Activated naive CD8-positive, alpha-beta T cell treated with anti-CD3 and anti-CD28 coated beads, Interleukin-2, amount 50 U/mL, for 16 hours (primary cell): ENCODE results near the gene TPP2.

Experiments used
- DNase-seq: peaks from one replicate; pipeline ENCODE4 v3.0.0-alpha.2; 2020; ENCODE audit warnings: low read depth, low spot score

TPP2 gene

DNA sequence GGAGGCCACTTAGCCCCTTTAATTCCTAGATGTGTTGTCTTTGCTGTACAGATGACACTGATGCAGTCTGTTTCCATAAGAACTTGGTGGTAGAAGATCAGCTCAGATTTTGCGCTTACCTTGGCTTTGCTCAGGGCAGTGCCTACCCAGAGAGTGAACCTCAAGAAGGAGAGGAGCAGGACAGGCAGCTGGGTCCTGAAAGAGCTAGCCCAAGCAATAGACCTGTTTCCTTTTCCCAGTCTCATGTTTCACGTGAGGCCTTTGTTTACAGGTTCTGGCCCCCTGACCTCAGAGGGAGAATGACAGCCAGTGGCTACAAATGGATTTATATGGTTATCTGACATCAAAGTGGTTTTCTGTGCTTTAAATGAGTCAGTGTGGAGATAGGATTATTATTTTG lies 58.0 kb downstream of the TPP2 start:
- no peak for DNase-seq

- no peak for DNase-seq
These were observed 60.8 kb downstream of the TPP2 start for GRCh38 chr13:102657630-102658029.

GRCh38 chr13:102658660-102659059 lies 61.9 kb downstream of the TPP2 start:
- no peak for DNase-seq

DNA sequence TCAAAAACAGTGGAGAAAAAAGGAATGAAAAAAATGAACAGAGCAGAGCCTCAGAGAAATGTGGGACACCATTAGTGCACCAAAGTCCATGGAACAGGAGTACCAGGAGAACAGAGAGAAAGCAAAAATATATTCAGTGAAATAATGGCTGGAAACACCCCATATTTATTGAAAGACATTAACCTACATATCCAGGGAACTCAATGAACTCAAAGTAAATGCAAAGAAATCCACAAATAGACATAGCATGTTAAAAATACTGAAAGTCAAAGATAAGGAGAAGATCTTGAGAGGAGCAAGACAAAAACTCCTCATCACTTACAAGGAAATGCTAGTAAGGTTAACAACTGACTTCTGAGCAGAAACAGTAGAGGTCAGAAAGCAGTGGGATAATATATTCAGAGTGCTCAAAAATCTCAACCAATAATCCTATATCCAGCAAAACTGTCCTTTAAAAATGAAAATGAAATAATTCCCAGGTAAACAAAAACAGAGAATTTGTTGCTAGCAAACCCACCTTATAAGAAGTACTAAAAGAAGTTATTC lies 62.5 kb downstream of the TPP2 start:
- DNase-seq = no peak

DNA sequence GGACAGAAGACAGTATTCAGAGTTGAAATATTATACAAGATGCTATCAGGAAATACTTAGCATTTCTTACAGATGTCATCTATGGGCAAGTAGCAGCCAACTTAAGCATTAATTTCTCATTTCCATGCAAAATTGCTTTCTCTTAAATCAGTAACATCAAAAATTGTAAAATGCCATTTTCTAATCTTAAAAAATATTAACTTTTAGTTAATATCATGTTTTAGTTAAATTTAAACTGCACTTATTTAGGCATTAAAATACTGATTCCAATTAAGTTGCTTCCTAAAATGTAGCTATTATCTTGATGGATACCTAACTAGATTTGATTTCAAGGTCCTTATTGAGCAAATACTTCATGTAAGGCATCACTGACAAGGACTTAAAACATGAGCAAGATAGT lies 70.2 kb downstream of the TPP2 start:
- no peak for DNase-seq

DNA sequence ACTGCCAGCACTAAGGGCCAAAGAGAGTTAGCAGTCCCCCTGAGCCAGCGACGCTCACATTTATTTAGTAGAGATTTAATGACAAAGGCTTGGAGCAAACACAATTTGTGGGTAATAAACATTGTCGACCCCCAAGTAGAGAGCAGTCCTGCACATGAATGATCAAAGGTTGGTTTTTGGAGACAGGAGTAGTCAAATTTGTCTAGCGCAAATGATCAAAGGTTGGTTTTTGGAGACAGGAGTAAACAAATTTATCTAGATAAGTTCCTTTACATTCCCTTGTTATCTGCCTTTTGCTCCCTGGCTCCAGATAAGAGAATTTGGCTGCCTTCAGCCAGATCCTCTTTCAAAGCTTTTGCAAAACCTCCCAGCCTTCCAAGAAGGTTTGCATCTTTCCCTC lies 71.1 kb downstream of the TPP2 start:
- no peak for DNase-seq

DNA sequence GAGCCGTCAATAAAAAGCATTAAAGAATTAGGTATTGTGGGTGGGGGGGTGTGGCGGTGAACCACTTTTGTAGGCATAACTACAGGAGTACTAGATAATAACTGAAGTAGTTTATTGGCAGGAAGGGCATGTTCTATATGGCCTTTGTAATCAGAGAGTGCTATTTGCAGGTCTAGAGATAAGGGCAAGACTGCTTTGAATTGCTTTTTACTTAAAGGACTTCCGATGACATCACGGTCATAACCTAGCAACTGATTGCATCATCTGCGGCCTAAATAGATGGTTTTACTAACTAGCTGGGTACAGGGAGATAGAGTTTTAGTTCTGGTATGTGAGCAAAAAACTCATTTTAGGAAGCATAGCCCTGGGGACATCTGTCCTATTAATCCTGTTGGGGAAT lies 73.3 kb downstream of the TPP2 start:
- no peak for DNase-seq

GRCh38 chr13:102675115-102675514 lies 78.3 kb downstream of the TPP2 start:
- DNase-seq = no peak

DNA sequence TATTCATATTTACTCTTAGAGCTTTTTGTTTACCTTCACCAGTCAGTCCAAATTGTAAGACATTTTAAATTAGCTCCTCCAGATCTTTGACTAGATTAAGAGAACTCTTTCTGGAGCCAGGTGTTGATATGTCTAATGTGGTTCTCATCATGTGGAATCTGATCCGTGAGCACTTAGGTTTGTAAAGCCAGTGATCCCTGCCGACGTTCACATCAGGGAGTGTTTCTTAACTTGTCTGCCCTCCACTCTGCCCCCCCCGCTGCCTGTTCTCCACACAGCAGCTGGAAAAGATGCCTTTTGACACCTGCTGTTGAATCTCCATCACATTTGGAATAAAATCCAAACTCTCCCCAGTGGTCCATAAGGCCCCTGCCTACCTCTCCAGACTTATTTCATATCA lies 80.3 kb downstream of the TPP2 start:
- DNase-seq = no peak

- no peak for DNase-seq
These were observed 81.7 kb downstream of the TPP2 start for GRCh38 chr13:102678339-102679107.

- no peak for DNase-seq
These were observed 82.8 kb downstream of the TPP2 start for GRCh38 chr13:102679449-102680132.

- no peak for DNase-seq
These were observed 83.4 kb downstream of the TPP2 start for GRCh38 chr13:102680133-102680717.

DNA sequence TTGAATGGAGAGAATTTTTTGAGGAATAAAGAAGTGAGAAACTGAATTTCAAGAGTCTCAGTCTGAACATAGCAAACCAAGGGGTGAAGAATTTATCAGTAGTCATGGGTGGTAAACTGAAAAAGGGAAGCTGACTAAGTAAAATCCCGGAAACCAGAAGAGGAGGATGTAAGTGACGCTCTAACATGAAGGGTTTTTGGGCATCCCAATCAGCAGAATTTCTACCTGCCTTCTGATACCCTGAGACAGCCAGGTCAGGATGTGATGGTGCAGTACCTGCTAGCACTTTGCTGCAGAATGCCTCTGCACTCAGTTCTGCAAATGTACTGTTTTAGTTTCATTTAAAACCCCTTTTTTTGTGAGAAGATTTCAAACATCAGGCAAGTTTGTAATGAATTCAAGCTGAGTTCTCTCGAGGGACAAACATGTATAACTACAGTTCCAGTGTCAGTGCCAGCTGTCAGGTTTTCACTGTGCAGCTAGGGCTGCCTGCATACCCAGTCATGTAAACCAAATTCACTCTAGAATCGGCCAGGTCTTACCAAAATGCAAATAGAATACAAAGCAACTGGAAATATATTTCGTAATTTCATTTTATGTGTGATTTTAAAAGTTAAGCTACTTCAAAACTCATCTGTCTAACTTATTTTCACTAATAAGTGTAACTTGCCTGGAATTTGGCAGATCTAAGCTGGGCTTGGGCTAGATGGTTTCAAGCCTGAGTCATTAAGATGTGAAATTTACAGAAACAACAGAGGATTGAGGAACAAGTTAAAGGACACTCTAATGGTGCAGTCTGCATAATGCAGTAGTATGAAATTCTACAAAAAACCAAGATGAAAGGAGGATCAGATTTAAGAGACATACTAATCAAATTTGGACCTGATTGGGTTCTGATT lies 84.3 kb downstream of the TPP2 start:
- no peak for DNase-seq

DNA sequence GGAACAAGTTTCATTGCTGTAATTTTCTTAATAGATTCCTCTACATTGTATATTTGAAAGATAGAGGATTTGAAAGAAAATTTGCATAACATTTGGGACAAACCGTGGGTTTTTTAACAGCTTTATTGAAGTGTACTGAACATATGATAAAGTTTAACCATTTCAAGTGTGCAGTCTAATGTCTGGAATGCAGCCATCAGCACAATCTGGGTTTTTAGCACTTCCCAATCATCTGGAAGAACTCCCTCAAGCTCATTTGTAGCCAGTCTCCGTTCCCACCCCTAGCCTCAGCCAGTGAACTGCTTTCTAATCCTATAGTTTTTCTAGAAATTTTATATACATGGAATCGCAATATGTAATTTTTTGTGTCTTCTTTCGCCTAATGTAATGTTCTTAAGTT lies 85.4 kb downstream of the TPP2 start:
- no peak for DNase-seq

- DNase-seq = no peak
These were observed 85.9 kb downstream of the TPP2 start for GRCh38 chr13:102682727-102683126.

GRCh38 chr13:102683637-102684036 lies 86.9 kb downstream of the TPP2 start:
- DNase-seq = no peak

GRCh38 chr13:102686024-102686423 lies 89.2 kb downstream of the TPP2 start:
- no peak for DNase-seq

DNA sequence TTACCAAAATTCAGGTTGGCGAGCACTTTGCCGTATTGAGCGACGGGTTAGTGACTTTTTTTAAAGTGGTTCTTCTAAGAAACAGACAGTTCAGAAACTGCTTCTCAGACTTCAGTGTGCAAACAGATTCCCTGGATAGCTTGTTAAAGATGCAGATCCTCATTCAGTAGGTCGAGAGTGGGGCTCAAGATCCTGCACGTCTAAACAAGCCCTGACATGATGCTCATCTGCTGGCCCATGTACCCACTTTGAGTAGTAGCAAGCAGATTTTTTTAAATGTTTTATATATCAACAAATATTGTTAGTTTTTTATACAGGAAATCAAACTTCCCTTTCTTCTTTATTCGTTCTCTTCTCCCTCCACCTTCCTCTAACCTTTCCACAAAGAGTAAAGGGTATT lies 90.7 kb downstream of the TPP2 start:
- no peak for DNase-seq

DNA sequence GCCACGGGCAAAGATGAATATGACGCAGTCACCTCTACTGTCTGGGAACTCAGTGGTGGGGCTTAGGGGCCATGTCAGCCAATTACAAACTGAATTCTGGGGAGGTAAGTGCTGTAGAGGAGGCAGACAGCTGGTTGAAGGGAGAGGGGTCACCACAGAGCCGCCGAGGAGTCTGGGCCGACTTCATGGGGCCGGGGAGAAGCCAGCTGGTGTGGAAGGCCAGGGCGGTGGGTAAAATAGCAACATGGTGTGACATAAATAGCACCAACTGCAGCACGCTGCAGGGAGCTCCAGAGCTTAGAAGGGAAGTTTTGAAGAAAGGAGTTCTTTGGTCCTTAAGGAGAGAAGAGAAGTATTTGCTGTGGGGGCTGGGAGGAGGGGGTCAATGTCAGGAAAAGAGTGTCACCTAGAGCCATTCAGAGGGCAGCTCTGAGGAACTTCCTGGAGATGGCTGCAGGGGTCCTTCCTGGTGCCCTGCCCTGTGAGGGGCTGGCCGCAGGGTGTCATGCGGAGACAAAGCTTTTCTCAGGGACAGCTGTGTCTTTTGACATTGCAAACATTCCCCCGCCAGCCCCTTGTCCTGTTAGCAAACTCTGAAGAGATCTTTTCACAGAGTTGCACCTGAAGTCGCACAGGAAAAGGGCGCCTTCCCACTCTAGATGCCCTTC lies 91.7 kb downstream of the TPP2 start:
- no peak for DNase-seq

DNA sequence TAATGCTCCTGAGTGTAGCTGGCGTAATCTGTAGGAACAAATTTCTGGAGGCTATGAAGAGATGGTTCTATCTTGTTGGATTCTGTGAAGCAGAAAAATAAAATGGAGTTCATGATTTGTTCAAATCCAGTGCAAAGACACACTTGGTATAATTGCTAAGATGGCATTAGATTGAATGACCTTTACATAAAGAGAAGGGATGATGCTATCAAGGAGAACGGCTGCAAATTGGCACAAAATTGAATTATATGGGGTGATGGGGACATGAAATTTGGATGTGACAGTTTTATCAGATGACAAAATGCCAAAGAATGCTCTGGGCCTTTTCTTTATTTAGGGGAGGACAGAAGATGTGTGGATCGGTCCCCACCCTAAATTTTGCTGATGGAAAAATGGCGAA lies 94.1 kb downstream of the TPP2 start:
- DNase-seq = no peak

GRCh38 chr13:102692491-102692826 lies 95.7 kb downstream of the TPP2 start:
- no peak for DNase-seq
